Measurements from ENCODE around the gene POLD2.
A peak's percentile ranks its signal among the peaks of the same experiment; 100 is the strongest.

POLD2 gene

DNA sequence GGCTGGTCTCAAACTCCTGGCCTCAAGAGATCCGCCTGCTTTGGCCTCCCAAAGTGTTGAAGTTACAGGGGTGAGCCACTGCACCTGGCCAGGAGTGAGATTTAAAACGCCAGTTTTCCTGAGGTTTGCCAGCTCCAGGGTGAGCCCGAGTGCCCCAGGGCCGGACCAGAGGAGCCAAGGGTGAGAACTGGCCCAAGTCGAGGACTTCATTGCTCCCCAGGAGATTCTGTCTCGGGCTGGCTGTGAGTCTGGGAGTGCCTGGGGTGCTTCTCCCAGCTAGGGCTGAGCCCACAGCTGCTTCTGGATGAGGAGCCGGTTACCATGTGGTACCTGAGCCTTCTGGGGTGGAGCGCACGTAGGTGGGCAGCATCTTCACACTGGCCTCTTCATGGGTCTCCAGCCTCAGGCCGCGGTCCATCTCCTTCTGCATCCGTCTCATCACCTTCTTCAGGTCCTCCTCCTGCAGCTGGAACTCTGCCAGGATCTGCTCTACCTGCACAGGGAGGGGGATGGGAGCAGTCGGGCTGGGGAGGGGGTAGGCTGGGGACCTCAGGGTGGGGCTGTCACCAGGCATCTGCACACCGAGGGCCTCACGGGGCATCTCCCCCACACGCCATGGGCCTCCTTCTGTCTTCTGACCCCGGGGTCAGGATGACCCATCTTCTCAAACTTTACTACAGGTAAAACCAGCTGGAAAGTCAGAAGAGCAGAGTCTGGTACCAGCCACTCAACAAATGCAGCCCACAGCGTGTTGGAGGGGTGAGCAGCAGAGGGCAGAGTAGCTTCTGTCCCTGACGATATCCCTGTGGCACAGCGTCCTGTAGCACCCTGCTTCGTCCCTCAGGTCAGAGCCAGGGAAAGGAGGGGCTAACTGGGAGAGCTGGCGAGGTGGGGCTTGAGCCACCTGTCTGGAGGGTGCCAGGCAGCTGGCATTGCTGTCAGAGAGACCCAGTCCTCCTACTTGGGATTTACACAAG is 29.9 kb upstream of the POLD2 start:
- DNase-seq (ENCODE audit: low read depth in 2 of 2) = no peak

DNA sequence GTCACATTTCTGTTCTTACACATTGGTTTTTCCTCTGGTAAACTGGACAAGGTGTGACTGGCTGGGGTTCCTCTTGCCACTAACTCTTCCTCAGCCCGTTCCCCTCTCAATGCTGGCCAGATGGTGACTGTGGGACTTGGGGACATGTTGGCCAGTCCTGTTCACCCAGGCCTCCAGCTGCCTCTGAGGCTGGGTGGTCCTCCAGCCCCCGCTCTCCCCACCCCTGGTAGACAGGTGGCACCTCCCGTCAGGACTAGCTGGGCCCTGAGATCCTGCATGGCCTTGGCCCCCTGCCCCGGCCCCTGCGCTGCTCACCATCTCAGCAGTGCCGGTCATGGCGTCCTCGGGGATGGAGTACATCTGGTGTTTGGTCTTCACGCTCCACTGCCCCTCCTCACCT is 28.6 kb upstream of the POLD2 start:
- DNase-seq (ENCODE audit: low read depth in 2 of 2) = no peak

DNA sequence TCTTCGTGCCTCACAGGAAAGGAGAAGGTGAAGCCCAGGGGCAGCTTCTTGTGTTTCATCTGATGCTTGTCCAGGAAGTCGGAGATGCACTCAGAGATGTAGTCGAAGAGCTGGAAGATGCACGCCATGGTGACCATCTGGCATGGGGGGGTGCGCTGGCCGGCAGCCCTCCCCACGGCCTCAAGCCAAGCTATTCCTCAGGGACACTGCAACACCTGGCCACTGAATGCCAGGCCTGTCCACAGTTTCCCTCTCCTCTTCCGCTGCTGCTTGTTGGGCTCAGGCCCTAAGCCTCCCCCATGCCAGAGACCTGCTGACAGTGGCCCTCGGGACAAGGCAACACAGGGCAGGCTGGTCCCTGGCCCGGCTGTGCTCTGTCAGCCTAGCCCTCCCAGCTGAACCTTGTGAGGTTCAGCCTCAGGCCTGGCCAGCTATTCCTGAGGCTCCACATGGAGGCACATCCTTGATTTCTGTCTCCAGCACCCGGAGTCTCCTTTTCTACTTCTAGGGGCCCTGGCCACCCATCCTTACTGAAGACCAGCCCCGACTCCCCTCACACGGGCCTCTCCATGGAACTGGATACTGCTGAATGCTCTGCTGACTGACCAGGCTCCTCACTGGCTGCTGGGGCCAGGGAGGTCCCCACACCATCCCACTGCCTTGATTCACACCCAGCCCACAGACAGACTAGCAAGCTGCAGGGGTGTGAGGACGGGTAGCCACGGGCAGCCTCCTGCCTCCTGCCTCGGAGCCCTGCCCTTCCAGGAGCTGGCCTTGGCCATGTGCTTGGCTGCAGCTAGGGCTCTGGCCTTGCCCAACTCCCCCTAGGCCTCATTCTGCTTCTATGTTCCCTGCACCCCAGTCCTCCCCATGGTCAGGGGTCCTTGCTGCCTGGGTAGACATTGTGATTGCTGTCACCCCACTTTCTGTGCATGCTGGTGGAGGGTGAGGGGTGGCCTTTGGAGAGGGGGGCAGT is 27.9 kb upstream of the POLD2 start:
- no peak for DNase-seq (ENCODE audit: low read depth in 2 of 2)

DNA sequence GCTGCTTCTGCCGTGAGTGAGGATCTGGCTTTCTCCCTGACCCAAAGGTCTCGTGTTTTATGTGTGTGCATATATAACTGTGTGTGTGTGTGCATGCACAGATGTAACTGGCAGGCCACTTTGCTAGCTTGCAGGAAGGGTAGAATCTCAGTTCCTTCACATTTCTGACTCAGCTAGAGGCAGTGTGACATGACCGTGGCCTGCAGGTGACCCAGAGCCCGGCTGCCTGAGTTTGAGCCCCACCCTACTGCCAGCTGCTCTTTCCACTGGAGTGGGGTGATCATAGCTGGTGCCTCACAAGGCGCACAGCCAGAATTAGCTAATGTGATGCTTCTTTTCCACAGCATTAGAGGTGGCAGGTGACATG is 27.1 kb upstream of the POLD2 start:
- no peak for DNase-seq (ENCODE audit: low read depth in 2 of 2)

DNA sequence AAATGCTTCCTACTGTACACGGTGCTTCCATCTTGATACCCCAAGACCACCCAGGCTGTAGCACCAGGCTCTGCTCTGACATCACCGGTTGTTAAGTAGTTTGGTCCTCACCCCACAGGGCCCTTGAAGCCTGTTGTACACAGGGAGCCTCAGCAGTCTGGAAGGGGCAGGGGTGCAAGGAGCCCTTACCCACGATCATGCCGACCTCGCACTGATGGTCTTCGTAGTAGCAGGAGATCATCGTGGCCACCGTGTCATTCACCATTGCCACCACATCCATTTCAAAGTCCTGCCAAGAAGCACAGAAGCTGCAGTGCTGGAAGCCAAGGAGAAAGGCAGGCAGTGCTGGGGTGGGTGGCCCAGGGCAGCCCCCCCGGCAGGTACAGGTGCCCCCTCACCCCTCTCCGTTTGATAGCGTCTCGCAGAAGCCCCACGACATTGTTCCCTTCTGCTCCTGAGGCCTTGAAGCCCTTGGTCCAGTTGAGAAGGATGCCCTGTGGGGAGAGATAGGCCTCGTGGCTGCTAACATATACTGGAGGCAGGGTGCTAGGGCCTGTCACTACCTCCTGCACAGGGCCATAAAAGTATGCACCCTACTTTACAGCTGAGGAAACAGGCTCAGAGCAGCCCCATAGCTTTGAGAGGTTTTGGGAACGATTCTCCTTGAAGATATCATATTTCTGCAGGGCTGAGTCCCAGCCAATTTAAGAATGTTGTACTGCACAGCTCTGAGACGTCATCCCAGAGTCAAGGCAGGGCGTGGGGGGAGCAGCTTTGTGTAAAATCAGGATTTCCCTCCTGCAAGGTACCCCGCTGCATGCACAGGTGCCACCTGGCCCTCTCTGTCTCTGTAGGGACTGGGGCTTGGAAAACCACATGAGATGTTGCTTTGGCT is 26.5 kb upstream of the POLD2 start:
- DNase-seq (ENCODE audit: low read depth in 2 of 2) = no peak

DNA sequence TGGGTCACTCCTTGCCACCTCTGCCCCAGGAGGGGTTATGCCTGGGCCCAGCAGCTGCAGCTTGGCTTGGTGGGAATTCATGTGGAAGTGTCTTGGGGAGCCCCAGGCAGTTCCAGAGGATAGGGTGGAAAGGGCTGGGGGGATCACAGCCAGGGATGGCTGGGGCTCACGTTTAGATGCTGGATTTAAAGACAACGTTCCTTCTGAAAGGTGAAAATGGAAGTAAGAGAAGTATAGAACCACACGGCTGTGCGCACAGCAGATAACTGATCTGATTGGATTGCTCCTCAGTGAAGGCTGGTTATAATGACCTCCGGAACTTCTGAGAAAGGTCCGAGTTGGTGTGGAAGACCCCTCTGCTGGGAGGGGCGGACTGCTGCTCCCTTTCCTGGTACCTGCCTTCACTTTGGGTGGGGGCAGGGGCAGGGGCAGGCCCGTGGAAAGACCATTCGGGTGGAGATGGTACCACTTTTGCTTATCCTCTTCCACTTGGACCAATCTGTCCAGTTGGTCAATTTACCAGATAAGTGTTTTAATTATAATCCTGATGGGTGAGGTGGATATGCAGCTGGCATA is 25.7 kb upstream of the POLD2 start:
- DNase-seq (ENCODE audit: low read depth in 2 of 2) = no peak

DNA sequence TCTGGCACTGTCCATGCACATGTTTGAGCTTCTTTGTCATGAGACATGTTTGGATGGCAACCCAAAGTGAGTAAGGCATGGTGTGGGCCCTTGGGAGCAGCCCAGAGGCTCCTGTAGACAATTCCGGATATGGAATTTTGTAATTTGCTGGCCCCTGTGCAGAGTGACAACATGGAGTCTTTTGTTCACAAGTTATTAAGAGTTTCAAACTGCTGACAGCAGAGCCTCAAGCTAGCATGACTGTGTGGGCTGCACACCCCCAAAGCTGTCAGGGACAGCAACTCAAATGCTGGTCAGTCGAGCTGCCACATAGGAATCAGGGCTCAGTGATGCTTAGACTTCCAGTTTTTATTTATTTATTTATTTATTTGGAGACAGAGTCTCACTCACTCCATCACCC is 24.8 kb upstream of the POLD2 start:
- DNase-seq (ENCODE audit: low read depth in 2 of 2) = no peak

DNA sequence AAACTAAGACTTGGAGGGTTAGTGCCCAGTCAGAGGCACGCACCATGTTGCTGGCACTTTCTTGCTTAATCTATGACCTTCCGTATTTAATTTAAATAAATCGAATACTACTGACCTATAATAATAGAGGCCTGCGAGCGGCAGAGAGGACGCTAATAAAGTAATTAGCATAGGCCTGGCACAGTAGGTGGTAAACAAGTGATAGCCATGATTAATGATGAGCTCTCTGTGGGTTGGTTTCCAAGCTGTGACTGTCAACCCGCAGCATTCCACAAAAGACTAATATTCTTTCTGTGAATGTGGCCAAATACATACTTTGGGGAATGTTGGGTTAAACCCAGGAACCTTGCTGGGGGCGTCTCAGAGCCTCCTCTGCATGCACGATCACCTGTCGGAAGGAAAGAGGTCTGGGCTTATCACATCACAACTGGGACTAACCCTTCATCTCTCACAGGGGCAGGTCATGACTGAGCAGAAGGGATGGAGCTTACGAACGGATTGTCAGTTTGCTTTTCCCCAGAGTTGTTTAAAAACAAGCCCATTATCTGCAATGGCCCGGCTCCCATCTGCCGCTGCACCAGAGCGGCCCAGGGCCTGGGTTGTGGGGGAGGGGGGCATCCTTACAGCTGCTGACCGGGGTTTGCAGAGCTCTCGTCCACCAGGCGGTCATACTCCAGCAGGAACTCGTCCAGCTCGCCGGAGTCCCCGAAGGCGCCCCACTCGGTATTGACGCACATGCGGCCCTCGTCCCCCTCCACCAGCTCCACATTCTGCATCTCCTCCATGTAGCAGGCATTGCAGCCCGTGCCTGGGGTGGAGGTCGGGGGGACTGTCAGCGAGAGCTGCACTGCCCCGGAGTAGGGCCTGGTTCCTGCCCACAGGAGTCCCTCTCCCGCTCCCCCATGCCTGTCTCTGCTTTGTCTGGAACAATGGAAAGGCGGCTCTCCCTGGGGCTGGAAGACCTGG is 24.0 kb upstream of the POLD2 start:
- no peak for DNase-seq (ENCODE audit: low read depth in 2 of 2)

DNA sequence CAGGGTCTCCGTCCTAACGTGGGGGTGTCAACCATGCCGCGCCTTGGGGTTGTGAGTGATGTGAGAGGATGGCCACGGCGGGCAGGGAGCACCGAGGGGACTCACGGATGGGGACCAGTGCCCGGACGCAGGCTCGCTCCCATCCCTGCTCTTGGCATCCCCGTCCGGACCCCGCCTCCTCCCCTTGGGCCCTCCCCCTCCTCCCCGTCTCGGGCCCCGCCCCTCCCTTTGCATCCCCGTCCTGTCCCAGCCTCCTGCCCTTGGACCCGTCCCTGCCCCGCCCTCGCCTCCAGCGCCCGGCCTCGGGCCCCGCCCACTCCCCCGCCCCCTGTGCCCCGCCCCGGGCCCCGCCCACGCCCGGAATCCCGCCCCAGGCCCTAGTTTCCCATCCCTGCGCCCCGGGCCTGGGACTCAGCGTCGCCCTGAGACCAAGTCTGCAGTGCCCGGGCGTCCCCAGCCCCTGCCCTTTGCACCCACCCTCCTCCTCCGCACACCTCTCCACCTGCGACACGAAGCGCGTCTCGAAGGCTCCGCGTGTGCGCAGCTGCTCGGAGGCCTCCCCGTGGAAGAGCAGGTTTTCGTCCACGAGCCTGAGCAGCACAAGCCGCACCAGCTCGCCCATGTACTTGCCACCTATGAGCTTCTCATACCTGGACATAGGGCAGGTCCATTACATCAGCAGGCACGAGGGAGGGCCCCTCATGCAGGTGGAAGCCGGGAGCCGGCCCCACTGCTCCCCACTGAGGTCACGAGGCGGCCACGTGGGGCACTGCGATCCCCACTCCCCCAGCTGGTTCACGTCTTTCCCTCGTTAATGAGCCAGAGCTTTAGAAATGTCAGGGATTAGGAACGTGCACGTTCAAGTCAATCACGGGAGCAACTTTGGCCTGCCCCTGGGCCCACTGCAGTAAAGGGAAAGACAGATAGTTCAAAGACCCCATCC is 22.9 kb upstream of the POLD2 start:
- peak; percentile 22 to 67 for DNase-seq (ENCODE audit: low read depth in 2 of 2)

DNA sequence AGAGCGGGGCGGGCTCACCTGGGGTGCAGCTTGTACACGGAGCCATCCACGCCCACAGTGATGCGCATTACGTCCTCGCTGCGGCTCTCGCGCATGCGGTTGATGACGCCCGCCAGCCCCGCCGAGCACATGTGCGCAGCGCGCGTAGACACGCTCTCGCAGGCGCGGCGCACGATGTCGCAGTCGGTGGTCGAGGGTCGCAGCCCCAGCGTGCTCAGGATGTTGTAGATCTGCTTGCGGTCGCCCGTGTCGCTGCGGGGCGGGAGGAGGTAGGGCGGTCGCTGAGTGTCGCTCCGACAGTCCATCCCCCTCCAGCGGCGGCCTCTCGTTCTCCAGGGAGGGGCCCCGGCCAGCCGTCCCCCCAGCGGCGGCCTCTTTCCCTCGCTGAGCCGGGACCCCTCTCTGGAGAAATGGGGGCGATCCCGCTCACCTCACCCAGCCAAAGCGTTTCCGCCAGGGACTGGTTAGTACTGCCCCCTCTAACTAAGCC is 22.2 kb upstream of the POLD2 start:
- peak; percentile 40 to 41 for DNase-seq (ENCODE audit: low read depth in 2 of 2)

DNA sequence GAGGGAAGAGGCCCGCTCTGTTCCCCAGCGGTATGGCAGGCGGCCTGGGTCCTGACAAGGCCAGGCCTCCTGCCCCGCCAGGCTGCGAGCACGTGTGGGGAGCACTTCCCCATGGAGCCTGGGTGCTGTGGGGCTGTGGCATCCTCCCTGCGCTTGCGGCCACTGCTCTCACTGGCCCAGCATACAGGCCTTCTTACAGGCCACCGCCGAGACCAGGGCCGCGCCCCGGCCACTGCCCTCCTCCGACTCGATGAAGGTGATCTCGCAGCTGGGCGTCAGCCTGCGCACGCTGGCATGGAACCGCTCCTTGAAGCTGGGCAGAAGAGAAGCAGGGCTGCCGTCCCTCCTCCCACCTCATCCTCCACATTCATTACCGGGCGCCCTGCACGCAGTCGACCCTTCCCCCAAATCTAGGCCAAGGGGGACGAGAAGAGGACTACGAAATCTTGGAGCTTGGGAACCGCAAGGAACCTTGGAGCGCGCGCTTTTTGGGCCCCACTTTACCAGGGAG is 21.7 kb upstream of the POLD2 start:
- DNase-seq (ENCODE audit: low read depth in 2 of 2) = no peak

DNA sequence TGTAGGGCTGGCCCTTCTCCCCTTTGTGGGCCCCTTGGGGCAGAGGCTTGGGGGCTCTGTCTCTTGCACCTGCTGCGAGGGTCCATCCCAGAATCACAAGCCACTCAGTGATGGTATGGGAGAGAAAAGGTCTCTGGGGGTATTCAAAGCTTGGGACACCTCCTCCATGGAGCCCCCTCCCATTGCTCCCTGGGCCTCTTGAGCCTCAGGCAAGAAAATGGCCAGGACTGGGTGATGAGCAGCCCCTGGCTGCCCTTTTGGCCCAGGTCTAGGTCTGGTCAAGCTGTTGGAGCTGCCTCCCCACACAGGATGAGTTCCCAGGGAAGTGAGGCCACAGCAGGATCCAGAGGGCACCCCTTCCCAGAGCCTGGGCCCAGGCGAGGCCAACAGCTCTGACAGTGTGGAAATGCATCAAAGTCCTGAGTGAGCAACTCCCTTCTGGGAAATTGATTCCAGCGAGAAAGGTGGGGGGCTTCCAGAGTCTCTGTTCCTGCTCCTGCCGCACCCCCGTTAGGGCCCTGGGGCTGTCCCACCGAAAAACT is 21.1 kb upstream of the POLD2 start:
- DNase-seq (ENCODE audit: low read depth in 2 of 2) = no peak

DNA sequence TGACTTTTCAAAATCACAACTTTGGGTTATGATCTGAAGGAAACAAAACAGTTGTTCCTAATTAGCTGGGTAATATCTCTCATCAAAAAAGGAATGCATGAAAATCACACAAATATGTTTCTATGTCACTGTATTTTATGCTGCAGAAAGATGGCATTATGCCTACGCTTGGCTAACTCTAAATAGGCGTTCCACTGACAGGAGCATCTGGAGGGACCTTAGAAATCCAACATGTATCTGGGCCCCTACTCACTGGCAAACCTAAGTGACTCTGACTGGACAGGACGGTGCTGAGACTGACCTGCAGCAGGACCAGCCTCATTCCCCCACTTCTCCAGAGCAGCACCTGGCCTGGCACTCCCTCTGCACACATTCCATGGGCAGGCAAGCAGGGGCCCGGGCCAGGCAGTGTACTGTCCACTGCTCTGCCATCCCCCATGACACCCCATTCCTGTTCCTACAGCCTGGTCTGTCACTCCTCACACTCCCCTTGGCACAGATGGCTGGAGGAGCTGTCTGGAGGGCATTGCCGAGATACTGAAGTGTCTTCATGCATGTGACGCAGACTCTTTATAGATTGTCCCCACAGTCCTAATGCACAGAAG is 20.4 kb upstream of the POLD2 start:
- DNase-seq (ENCODE audit: low read depth in 2 of 2) = no peak

DNA sequence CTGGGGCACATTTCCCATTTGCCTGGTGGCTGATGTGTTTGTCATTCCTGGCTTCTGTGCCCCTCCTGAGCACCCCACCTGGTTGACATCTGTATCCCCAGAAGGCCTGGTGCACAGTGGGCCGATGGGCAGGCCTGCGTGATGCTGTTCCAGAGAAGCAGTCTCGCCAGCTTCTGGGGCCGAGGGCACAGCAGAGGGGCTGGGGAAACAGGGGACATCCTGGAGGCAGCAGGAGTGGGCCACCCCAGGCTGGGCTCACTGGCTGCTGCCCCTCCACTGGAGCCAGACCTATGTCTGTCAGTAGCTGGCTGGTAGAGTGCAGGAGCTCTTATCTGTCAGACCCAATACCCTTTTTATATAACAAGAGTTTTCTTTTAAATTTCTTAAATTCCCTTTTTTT is 18.7 kb upstream of the POLD2 start:
- DNase-seq (ENCODE audit: low read depth in 2 of 2) = no peak

DNA sequence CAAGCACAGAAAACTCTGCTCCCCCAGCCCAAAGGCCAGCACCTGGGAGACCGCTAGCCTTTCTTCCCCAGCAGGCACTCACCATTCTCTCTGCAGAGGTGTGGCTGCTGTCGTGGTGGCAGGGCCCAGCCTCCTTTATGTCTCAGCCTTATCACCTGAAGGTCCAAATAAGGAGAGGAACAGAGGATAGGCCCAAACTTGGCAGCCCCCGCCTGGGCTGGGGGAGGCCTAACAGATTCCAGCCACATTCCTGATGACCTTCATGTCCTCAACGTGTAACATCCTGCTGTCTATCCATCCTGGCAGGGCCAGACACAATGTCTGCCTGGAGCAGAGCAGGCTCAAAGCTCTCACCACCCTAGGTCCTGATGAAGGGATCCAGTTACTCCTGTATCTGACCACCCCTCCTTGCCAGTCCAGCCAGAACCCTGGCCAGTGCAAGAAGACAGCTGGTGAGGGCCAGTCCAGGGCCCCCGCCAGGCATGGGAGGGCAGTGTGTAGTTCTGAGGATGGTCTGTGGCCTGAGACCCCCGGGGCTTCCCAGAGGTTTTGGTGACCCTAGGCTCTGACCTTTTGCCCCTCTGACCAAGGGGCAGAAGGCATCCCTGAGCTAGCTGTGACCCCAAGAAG is 18.0 kb upstream of the POLD2 start, which contains the start of gene MYL7:
MYL7 (minus strand) TSS at position 112 of the 630 bp plus-strand sequence; CDS start at position 85, 27 bp downstream.
- no peak for DNase-seq (ENCODE audit: low read depth in 2 of 2)

DNA sequence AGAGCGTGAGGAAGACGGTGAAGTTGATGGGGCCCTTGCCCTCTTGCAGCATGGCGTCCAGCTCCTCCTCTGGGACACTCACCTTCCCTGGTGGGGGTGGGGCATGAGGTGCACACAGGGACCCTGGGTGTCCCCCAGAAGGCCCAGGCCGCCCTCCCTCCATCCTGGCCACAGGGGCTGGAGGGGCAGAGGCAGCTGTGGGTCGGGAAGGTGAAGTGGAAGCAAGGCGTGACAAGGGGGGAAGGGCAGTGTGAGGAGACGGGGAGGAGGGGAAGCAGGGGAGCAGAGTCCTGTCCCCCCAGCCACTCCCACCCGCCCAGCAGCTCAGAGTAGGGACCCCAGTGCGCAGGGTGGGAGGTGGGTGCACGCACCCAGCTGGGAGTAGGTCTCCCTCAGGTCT is 17.0 kb upstream of the POLD2 start:
- DNase-seq (ENCODE audit: low read depth in 2 of 2) = no peak

Data from stimulated activated CD4-positive, alpha-beta T cell treated with anti-CD3 and anti-CD28 coated beads, Interleukin-12 subunit alpha, Interleukin-12 subunit beta, amount 100 ng/mL, for 24 hours (primary cell).